ENCODE data around the gene CLOCK.

DNA sequence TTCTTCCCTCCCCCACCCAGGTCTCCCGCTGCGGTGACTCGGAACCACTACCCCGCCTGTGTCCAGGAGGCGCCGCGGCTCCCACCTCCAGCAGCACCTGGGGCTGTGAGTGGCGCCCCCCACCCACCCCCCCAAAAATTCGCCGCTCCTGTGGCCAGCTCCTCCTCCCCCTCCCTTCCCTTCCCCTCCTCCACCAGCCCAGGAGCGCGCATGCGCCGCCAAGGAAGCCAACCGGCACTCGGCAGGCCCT lies 278 bp downstream of the CLOCK start:
- TF ChIP-seq, protein P1, sequence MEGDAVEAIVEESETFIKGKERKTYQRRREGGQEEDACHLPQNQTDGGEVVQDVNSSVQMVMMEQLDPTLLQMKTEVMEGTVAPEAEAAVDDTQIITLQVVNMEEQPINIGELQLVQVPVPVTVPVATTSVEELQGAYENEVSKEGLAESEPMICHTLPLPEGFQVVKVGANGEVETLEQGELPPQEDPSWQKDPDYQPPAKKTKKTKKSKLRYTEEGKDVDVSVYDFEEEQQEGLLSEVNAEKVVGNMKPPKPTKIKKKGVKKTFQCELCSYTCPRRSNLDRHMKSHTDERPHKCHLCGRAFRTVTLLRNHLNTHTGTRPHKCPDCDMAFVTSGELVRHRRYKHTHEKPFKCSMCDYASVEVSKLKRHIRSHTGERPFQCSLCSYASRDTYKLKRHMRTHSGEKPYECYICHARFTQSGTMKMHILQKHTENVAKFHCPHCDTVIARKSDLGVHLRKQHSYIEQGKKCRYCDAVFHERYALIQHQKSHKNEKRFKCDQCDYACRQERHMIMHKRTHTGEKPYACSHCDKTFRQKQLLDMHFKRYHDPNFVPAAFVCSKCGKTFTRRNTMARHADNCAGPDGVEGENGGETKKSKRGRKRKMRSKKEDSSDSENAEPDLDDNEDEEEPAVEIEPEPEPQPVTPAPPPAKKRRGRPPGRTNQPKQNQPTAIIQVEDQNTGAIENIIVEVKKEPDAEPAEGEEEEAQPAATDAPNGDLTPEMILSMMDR (IDR thresholded peaks at IDR 0.05) = no peak
- no peak for TF ChIP-seq POLR2A (IDR thresholded peaks at IDR 0.05)
